Forelimb muscle (tissue), 1 donor: ENCODE results near the gene BUD31. TPM values are rescaled to one million over a fixed set of nuclear protein-coding genes. Genes with fewer than 3 reads are reported as not detected.
A peak's percentile ranks its signal among the peaks of the same experiment; 100 is the strongest.

ENCODE experiments used
- DNase-seq: peaks from one replicate; pipeline ENCODE4 v3.0.0-alpha.2; 2013; ENCODE audit warnings: low read depth
- polyA plus RNA-seq: library from polyadenylated mRNA; unstranded; fragments of 120-200 nt; gene quantifications from one replicate; pipeline ENCODE4 v1.2.1, GENCODE V29; 2013; ENCODE audit not compliant: insufficient read length

Gene BUD31
- polyA plus RNA-seq, 1 donor = 68.8 TPM

DNA sequence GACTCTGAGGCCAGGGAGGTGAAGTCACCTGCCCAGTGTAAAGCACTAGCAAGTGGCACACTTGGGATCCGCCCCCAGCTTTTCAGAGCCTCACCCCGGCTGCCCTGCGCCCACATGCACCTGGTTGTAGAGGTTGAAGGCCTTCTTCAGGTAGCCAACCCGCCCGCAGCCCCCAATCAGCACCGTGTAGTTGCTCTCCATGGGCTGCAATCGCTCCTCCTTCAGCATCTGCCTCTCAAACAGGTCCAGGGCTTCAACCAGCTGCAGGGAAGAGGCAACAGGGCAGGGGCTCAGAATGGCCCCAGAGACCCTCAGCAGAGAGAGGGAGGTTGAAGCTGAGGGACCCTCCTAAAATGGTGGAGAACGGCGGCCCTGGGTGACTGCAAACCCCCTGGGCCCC is 24.4 kb downstream of the BUD31 start:
- no peak for DNase-seq

DNA sequence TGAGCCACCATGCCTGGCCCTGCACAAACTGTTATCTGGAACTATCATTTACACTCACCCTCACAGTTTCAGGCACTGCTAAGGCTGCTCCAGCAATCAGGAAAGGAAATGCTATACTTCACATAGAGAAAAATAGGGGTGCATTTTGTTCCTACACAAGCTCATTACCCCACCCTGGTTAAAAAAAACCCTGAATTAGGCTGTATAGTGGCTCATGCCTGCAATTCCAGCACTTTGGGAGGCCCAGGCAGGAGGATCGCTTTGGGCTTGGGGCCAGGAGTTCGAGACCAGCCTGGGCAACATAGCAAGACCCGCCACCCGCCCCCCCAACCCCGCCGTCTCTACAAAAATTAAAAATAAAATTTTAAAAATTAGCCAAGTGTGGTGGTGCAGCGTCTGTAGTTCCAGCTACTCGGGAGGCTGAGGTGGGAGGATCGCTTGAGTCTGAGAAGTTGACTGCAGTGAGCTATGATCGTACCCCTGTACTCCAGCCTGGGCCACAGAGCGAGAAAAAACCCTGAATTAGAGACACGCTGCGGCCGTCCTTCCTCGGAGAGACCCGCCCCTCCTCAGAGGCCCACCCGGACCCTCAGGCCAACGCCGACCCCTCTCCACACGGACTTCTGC is 29.3 kb downstream of the BUD31 start:
- DNase-seq = no peak

DNA sequence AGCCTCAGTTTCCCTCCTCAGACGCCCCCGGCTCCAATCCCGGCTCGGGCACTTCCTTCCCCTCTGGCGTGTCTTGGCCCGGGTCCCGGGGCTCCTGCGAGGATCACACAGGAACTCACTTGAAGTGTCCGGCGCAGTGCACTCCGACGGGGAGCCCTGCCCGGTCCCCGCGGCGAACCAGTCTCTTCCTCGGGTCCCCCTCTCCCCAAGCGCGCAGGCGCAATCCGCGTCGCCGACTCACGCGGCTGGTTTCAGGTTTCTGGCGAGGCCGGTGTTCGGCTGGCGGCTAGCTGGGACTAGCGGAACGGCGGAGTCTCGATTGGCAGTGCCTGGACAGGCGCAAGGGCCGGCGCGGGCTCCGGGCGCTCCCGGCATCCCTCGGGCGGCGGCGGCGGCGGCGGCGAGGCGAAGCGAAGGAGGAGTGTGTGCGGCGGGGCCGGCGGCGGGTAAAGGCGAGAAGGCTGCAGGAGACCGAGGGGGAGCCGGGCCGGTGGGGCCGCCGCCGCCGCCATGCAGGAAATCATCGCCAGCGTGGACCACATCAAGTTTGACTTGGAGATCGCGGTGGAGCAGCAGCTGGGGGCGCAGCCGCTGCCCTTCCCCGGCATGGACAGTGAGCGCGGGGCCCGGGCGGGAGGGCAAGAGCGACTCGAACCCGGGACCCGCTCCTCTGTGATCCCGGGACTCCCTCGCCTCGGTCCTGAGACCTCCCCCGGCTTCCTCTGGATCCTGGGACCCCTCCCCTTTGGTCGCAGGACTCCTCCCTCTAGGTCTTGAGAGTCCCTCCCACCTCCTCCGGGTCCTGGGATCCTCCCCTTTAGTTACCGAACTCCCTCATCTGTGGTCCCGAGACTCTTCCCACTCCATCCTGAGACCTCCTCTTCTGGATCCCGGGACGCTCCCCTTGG is 30.1 kb downstream of the BUD31 start, which contains the start of the genes CPSF4 and PTCD1:
Gene CPSF4, plus strand, starts transcription at position 371 of the 908 bp plus-strand sequence. Its CDS starts 140 bp downstream, at position 511.
Gene PTCD1, minus strand, starts transcription at position 226 of the 908 bp plus-strand sequence. CDS start 3,556 bp downstream, outside the sequence.
- DNase-seq = peak; percentile 87

DNA sequence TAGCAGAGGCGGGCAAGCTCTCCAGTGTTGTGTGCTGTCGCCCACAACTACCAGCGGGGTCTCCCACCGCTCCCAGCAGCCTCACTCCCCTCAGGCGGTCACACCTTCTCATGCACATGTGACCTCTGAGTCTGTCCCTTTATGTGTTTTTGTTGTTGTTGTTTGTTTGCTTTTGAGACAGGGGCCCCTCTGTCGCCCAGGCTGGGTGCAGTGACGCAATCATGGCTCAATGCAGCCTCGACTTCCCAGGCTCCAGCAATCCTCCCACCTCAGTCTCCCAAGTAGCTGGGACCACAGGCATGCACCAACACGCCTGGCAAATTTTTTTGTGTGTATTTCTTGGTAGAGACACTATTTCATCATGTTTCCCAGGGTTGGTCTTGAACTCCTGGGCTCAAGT is 31.4 kb downstream of the BUD31 start:
- no peak for DNase-seq

DNA sequence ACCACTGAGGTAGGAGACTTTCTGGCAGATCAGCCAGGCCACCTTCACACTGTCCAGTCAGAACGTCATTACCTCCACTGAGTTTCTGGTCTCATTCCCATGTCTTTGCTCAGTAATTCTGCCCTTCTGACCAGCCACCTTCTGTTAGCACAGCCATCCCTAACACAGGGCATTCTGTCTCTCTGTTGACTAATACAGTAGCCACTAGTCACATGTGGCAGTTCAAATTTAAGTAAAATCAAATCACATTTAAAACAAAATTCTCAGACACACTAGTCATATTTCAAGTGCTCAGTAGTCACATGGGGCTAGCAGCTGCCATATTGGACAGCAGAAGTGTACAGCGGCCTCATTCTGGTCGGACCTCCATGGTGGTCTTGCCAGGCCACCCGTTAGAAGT is 37.3 kb downstream of the BUD31 start:
- DNase-seq = no peak

DNA sequence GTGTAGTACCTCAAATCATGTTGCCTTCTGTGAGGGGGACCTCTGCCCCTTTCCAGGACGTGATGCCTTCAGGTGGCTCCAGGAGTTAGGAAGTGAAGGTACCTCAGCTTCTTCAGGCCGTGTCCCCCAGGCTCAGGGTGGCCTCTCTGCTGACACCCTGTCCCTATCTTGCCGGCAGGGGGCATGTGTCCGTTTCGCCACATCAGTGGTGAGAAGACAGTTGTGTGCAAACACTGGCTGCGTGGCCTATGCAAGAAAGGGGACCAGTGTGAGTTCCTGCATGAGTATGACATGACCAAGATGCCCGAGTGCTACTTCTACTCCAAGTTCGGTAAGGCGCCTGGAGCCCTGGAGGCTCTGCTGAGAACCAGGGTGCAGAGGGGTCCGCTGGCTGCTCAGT is 39.2 kb downstream of the BUD31 start:
- DNase-seq = no peak

DNA sequence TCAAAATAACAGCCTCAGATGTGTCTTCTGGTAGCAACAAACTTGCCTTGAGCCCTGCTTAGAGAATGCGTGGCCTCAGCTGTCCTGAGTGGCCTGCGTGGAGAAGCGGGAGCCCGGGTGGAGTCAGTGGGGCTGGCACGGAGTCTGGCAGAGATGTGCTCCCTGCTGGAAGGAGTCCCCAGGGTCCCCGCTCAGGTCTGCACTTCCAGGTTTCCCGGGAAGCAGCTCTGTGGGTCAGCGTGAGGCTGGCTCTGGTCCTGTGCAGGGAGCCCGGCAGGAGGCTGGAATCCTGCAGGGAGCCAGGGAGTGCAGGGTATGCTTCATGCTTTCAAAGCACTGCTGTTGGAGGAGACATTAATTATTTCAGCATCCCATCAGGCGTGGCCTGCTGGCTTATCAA is 40.1 kb downstream of the BUD31 start:
- DNase-seq = no peak

DNA sequence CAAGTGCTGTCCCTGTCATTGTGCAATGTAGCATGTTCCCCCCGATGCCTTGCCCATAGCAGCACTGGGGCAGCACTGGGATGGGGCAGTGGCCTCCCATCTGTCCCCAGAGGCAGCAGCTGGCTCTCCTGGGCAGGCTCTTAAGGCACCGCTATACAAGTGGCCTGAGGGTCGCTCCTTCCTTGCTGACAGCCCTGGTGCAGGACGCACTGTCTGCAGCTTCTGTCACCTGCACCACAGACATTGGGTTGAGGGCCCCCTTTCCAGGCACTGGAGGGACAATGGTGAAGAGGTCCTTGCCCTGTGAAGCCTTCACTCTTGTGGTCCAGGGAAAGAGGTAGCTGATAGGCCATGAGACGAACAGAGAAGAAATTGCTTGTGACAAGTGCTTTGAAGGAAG is 40.6 kb downstream of the BUD31 start:
- DNase-seq = no peak

DNA sequence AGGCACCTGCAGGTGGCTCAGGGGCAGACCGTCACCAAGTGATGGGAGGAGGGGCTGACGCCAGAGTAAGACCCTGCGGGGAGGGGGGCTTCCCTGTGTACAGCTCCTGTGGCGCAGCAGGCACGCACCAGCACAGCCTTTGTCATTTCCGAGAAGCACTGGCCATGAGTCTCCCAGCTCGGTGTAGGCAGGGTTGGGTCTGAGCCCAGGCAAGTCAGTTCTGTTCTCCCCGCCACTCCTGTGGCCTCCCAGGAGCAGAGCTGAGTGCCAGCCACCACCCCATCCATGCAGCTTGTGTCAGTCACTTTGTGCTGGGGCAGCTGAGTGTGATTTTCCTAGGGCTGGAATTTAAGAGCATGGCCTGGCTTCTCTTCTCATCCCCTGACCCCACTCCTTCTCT is 43.2 kb downstream of the BUD31 start:
- DNase-seq = no peak

DNA sequence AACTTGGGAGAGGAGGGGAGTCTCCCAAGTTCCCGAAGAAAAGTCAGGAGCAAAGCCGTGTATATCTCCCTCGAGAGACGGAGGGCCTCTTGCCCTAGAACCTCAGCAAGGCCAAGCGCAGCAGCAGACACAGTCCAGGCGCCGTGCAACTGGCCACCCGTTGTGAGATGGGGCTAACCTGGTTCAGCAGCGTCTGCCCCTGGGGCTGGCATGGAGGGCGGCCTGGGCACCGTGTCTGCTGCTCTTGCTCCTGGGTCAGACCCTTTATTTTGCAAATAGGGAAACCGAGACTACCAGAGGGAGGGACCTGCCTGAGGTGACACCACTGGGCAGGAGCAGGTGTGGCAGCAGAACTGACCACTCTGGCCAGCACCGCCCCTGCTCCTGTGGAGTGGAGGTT is 43.8 kb downstream of the BUD31 start:
- DNase-seq = no peak

DNA sequence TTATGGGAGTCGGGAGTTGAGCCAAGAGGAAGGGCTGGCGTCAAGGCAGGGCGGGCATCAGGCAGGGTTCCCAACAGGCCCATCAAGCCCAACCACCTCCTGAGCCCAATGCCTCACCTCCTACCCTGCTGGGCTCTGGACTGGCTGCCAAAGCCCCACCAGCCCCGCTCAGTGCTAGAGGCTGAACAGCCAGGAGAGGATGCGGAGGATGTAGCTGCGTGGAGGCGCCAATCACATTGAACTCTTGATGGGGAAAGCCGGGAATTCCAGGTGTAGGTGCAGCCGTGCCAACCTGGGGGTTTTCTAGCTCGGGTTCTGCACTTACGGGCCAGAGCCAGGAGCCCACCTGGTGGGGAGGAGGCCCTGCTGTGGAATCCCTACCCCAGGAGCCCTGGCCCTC is 44.3 kb downstream of the BUD31 start:
- no peak for DNase-seq

DNA sequence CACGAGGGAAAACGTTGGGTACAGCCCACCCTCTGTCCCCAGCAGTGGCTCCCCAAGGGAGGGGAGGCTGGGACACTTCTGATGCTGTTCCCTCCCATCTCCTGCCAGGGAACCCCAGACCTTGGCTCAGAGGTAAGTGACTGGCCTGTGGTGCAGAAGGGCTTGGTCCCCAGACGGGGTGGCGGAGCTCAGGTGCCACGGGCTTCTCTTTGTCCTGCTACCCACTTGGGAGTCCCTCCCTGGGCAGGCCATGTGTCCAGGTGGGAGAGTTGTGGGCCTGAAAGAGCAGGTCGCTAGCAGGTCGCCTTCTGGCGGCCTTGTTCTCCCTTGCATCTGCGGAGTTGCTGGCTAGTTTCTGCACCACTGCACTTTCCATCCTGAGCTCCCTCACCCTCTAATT is 47.1 kb downstream of the BUD31 start:
- DNase-seq = no peak

DNA sequence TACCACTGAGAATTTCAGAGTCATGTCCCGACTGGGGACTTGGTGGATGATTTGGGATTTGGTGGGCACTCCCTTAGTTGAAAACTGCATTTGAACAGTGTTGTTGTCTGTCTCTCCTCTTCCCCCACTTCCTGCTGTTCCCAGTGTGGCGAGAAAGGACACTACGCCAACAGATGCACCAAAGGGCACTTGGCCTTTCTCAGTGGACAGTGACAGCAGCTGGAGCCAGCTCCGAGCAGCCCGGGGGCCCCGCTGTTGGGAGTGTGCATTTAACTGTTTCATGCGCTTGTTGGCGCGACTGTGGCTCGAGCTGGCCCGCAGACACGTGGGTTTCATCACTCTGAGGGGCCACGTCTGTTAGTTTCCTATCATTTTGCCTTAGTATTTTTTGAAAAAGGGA is 47.5 kb downstream of the BUD31 start:
- no peak for DNase-seq

DNA sequence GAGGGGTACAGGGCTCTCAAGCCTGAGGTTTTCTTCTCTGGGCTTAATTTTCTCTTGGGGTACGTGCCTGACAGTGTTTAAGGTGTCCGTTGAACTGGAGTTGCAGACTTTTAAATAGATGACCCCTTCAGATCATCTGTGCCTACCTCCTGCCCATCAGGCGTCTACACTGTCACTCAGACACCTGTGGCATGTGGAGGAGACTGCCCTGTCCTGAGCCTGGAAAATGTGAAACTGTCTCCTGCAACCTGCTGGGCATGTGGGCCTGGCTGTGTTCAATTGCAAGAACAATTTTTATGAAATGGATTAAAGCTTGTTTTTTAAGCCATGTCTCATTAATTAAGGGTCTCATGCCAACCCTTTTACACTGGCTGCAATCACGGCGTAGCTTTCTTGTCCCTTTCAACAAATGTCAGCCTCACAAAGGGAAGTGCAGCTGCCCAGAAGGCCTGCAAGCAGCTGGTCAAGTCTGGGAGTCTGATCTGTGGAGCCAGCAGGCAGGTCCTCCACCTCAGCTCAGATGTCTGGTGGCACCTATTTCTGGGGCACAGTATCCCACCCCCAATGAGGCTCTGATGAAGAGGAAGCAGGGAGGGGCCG is 48.4 kb downstream of the BUD31 start:
- no peak for DNase-seq

DNA sequence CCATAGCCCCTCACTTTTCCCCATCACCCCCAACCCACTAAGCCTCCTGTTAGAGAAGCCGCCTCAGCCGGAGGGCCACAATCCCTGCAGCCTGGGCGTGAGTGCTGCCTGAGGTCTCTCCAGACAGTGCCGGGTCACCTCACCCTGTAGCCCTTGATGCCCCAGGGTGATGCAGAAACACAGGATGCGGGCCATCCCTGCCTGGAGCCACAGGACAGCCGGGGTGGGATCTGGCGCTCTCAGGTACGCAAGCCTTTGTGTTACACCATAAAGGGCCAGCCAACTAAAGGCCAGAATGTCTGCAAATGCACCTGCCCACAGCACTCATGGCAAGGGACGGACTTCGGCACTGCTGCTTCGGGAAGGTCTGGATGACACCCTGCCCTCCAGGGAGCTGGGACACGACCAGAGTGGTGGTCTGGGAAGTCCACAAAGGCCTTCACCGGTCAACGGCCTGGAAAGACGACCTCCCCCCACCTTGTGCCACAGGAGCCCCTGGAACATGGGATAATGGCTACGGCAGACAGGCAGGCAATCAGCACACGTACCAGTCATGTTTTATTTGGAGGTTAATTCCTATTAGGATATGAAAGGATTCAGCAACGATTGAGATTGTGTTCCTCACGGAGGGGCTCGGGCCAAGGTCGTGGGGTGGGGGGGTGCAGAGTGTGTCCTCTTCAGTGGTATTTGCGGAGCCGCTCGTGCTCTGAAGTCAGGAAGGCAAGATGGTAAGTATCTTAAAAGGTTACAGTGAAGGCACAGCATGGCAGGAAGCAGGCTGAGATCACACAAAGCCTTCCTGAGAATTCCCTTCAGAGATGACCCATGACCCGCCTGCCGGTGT is 49.1 kb downstream of the BUD31 start:
- DNase-seq = no peak

DNA sequence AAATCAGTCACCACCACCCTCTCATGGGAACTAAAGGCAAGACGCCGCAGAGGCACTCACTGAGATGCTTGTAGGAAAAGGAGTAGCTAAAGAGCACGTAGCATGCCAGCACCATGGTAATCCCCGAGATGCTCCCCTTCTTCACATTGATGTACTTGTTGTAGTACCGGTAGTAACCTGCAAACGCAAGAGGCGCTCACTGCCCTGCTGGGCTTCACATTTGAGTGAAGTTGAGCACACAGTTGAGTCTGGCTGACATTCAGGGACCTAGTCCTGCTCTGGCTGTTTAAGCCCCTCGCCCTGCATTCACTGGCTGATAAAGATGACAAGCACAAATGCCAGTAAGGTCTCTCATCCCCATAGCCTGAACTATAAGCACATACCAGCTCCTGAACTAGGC is 50.3 kb downstream of the BUD31 start:
- DNase-seq = no peak

DNA sequence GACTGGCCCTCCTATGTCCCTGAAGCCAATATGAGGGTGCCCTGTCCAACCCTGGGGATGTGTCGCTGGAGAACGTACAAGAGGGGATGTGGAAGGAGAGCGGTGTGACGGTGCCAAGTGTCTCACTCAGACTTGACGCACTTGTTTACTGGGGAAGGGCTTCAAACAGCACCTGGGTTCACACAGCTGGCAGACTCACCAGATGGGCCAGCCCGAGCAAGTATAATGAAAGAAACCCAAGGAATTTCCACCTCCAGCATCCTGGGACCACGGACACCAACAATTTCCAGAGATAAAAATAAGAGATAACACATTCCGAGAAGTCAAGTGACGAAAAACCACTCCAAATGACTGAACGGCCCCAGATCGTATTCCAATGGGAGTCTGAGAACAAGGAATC is 51.9 kb downstream of the BUD31 start:
- no peak for DNase-seq

DNA sequence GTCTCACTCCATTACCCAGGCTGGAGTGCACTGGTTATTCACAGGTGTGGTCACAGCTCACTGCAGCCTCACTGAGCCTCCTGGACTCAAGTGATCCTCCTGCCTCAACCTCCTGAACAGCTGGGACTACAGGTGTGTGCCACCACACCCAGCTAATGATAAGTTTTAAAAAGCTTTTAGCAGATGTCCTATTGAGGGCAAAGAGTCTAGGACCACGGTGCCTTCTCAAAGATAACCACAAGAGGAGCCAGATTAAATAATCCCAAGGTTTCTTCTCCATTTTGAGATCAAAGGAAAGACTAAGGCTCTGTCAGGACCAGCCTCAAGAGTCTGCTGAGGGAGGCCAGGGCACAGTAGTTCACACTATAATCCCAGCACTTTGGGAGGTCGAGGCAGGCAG is 52.5 kb downstream of the BUD31 start:
- no peak for DNase-seq

DNA sequence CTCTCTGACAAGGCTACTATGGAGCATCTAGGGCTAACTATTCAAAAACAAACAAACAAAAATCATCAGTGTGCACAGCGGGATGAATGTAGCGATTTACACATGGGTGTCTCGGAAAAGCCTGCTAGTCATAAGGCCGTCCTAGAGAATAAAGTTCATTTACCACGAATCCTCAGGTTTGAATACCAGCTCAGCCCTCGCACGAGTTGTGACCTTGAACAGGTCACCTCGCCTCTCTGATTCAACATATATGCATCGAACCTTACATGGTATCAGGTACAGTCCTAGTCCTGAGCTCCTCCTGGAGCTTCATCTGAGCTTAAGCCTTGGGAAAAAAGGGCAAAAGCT is 56.6 kb downstream of the BUD31 start:
- DNase-seq = no peak

DNA sequence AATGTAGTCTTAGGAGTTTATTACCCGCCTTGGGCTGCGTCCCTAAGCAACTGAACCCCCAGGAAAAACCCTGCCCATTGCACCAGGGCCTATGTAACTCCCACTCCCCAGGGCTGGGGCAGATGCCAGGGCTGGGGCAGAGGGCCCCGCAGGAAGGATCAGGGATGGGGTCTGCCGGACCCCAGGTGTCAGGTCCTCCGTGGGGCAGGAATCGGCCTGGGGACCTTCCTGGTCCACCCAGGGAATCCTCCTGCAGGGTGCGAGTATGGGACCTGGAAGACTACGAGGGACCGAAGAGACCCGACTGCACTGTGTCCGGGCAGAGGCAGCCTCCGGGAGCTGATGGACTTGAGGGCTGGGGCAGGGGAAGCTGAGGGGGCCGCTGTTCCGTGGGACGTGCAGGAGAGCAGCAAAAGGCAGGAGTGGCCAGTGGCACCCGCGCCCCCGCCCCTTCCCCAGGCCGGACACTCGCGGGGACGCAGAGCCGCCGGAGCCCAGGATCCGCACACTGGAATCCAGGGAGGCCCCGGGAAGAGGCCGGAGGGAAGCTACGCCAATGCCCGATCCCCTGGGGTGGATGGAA is 59.7 kb downstream of the BUD31 start:
- DNase-seq = no peak
